ENCODE measurements around the gene TMEM145. TPM values are rescaled to one million over a fixed set of nuclear protein-coding genes. Genes with fewer than 3 reads are reported as not detected.

Gene TMEM145
- total RNA-seq, 1 donor from 2014 or later = 24.7 TPM

DNA sequence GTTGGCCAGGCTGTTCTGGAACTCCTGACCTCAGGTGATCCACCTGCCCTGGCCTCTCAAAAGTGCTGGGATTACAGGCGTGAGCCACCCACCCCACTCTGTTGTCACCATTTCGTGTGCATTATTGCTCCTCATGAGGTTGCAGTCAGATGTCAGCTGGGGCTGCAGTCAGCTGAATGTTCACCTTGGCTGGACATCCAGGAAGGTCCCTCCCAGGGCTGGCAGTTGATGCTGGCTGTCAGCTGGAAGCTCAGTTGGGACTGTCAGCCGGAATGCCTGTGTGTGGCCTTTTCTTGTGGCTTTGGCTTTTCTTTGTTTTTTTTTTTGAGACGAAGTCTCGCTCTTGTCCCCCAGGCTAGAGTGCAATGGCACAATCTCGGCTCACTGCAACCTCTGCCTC is 18.9 kb downstream of the TMEM145 start:
- H3K27me3 Mint-ChIP-seq (ENCODE audit: unreplicated experiment) = peaks cover 3% of the 10 kb centered on the region
- H3K9me3 Mint-ChIP-seq (ENCODE audit: unreplicated experiment) = peaks cover 13% of the 10 kb centered on the region
- no peak overlapping the region for H3K4me3 Mint-ChIP-seq (ENCODE audit: unreplicated experiment)
- H3K27ac Mint-ChIP-seq (ENCODE audit: unreplicated experiment) = no peak overlapping the region
- DNase-seq = no peak
- peaks cover 28% of the 10 kb centered on the region for H3K4me1 Mint-ChIP-seq (ENCODE audit: low read depth, unreplicated experiment)
- no peaks in the 10 kb centered on the region for H3K36me3 Mint-ChIP-seq (ENCODE audit: unreplicated experiment)
- TF ChIP-seq, protein P1, sequence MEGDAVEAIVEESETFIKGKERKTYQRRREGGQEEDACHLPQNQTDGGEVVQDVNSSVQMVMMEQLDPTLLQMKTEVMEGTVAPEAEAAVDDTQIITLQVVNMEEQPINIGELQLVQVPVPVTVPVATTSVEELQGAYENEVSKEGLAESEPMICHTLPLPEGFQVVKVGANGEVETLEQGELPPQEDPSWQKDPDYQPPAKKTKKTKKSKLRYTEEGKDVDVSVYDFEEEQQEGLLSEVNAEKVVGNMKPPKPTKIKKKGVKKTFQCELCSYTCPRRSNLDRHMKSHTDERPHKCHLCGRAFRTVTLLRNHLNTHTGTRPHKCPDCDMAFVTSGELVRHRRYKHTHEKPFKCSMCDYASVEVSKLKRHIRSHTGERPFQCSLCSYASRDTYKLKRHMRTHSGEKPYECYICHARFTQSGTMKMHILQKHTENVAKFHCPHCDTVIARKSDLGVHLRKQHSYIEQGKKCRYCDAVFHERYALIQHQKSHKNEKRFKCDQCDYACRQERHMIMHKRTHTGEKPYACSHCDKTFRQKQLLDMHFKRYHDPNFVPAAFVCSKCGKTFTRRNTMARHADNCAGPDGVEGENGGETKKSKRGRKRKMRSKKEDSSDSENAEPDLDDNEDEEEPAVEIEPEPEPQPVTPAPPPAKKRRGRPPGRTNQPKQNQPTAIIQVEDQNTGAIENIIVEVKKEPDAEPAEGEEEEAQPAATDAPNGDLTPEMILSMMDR (IDR thresholded peaks at IDR 0.05; ENCODE audit: partially characterized antibody, unreplicated experiment) = no peak

DNA sequence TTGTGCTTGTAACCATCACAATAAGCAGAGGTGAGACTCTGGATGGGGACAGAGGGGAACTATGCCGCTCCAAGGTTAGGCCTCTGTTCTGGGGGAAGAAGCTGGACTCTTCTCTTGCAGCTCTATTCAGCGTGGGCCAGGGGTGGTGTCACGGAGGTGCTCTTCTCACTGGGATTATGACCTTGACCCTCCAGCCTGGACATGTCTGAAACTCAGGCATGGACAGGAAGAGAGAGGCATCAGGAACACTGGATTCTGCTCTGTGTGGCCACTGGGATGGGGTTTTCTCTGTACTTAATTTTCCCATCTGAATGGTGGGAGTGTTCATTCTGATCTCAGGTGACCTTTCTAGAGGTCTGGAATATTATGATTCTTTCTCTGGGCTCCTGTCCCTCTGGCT is 19.9 kb downstream of the TMEM145 start:
- Mint-ChIP-seq H3K4me3 (ENCODE audit: unreplicated experiment) (no peak overlapping the region), H3K4me1 (ENCODE audit: low read depth, unreplicated experiment) (peaks cover 22% of the 10 kb centered on the region), H3K9me3 (ENCODE audit: unreplicated experiment) (peaks cover 13% of the 10 kb centered on the region), H3K36me3 (ENCODE audit: unreplicated experiment) (no peaks in the 10 kb centered on the region), H3K27ac (ENCODE audit: unreplicated experiment) (no peak overlapping the region), H3K27me3 (ENCODE audit: unreplicated experiment) (peaks cover 2% of the 10 kb centered on the region)
- no peak for DNase-seq
- TF ChIP-seq, protein P1 (IDR thresholded peaks at IDR 0.05; ENCODE audit: partially characterized antibody, unreplicated experiment) = no peak

DNA sequence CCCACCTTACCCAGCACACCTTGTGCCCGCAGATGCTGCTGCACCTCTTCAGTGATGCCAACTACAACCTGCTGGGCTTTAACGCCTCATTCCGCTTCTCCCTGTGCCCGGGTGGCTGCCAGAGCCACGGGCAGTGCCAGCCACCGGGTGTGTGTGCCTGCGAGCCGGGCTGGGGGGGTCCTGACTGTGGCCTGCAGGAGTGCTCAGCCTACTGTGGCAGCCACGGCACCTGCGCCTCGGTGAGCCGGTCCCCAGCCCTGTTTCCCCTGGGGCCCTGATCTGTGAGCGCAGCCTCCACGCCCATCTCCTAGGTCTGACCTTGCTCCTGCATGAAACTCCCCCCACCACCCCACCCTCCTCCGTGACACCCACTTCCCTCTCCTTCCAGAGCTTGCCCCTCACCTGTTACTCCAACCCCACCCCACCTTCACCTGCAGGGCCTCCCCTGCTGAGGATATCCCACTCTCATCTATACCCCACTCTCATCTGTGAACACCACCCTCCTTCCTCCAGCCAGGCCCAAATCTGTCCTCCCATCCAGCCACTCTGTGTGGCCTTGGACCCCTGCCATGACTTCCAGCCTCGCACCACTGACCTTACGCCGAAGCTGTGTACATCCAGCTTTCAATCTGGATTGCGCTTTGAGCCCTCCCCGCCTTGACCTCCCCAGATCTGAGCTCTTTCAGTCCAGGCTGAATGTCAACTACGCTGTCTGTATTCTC is 21.0 kb downstream of the TMEM145 start:
- Mint-ChIP-seq H3K9me3 (ENCODE audit: unreplicated experiment) (peaks cover 9% of the 10 kb centered on the region), H3K27me3 (ENCODE audit: unreplicated experiment) (peaks cover 2% of the 10 kb centered on the region), H3K4me3 (ENCODE audit: unreplicated experiment) (no peak overlapping the region), H3K4me1 (ENCODE audit: low read depth, unreplicated experiment) (peaks cover 13% of the 10 kb centered on the region), H3K36me3 (ENCODE audit: unreplicated experiment) (no peaks in the 10 kb centered on the region), H3K27ac (ENCODE audit: unreplicated experiment) (no peak overlapping the region)
- DNase-seq = no peak
- TF ChIP-seq, protein P1 (IDR thresholded peaks at IDR 0.05; ENCODE audit: partially characterized antibody, unreplicated experiment) = no peak

DNA sequence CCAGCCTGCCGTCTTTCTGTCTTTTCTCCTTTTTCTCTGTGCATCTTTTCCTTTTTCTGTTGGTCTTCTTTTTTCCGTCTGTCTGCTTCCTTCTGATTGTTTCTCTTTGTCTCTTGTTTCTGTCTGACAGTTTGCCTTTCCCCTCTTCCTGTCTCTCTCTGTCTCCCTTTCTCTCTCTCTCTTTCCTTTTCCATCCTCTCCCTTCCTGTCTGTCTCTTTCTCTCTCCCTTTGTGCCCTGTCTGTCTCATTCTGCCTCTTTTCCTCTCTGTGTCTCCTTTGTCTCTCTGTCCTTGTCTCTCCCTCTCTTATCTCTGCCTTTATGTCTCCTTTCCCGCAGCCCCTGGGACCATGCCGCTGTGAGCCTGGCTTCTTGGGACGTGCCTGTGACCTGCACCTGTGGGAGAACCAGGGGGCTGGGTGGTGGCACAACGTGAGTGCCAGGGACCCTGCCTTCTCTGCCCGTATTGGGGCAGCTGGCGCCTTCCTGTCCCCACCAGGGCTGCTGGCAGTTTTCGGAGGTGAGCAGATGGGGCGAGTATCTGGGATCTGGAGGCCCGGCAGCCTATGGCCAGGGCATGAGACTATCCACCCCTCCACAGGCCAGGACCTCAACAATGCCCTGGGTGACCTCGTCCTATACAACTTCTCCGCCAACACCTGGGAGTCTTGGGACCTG is 21.7 kb downstream of the TMEM145 start:
- DNase-seq = no peak
- Mint-ChIP-seq H3K27ac (ENCODE audit: unreplicated experiment) (no peak overlapping the region), H3K4me3 (ENCODE audit: unreplicated experiment) (no peak overlapping the region), H3K36me3 (ENCODE audit: unreplicated experiment) (no peaks in the 10 kb centered on the region), H3K4me1 (ENCODE audit: low read depth, unreplicated experiment) (peaks cover 12% of the 10 kb centered on the region), H3K27me3 (ENCODE audit: unreplicated experiment) (peaks cover 2% of the 10 kb centered on the region), H3K9me3 (ENCODE audit: unreplicated experiment) (peaks cover 7% of the 10 kb centered on the region)
- TF ChIP-seq, protein P1 (IDR thresholded peaks at IDR 0.05; ENCODE audit: partially characterized antibody, unreplicated experiment) = no peak

DNA sequence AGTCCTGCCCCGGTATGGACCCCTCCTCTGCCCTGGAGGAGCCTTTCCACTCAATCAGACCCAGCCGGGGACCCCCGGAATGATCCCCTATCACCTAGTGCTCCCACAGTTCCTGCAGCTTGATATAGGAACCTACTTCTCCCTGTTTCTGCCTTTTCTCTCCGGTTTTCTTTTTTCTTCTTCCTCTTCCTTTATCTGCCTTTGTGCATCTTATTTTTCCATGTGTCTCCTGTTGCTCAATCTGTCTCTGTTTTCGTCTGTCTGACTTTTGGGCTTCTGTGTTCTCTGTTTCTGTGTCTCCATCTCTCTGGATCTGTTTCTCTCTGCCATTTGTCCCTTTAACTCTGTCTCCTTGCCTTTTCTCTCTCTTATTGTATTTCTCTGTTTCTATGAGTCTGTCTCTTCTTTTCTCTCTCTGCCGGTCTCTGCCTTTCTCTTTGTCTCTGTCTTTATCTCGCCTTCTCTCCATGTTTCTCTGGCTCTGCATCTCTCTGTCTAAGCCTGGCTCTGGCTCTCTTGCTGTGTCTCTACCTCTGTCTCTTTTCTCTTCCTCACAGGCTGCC is 22.3 kb downstream of the TMEM145 start:
- no peak for DNase-seq
- H3K27ac Mint-ChIP-seq (ENCODE audit: unreplicated experiment) = no peak overlapping the region
- H3K4me3 Mint-ChIP-seq (ENCODE audit: unreplicated experiment) = no peak overlapping the region
- H3K4me1 Mint-ChIP-seq (ENCODE audit: low read depth, unreplicated experiment) = peaks cover 8% of the 10 kb centered on the region
- H3K27me3 Mint-ChIP-seq (ENCODE audit: unreplicated experiment) = peaks cover 2% of the 10 kb centered on the region
- H3K9me3 Mint-ChIP-seq (ENCODE audit: unreplicated experiment) = peaks cover 5% of the 10 kb centered on the region
- TF ChIP-seq, protein P1 (IDR thresholded peaks at IDR 0.05; ENCODE audit: partially characterized antibody, unreplicated experiment) = no peak
- H3K36me3 Mint-ChIP-seq (ENCODE audit: unreplicated experiment) = no peaks in the 10 kb centered on the region
